ENCODE data around the gene NPHP1. TPM values are rescaled to one million over a fixed set of nuclear protein-coding genes. Genes with fewer than 3 reads are reported as not detected.

The NPHP1 gene
- total and polyA plus RNA-seq, 2 donors (not counting 3 experiments of a cell fraction or from before 2014, with no cell fraction given): 2.3 to 5.9 TPM

- H3K9me1 ChIP-seq (replicated peaks; ENCODE audit: control insufficient read depth, extremely low read depth, insufficient read depth, low read length): no peaks in the 10 kb centered on the region
- H3K4me3 ChIP-seq (replicated peaks in 1 of 3; ENCODE audit: insufficient read depth in 1 of 3, low read depth in 1 of 3, low read length in 3 of 3): no peak overlapping the region
- H3K27ac ChIP-seq (ENCODE audit: insufficient read depth, low read depth, low read length): no peak overlapping the region
- BruUV-seq (replicated peaks): no TSS peak
- intact Hi-C loops (cut with micrococcal nuclease) (no loop called here), dilution Hi-C loops (cut with MboI; ENCODE audit: extremely low pct_ligation_motif_present, low sequenced_read_pairs) (no loop called here)
- H3K27me3 ChIP-seq (ENCODE audit: control insufficient read depth in 2 of 2, insufficient read depth in 2 of 2, low read length in 2 of 2): no peaks in the 10 kb centered on the region
- ChIA-PET CTCF (interaction anchor here (1.4 kb wide), 1 partner anchor 11 kb away, joined by 10 read pairs; the partner anchor contains the start of gene MALL), POLR2A (no interaction called here)
- TF ChIP-seq CTCF (IDR thresholded peaks at IDR 0.05; ENCODE audit: extremely low read depth in 1 of 2, insufficient read depth in 1 of 2, low read depth in 1 of 2, low read length in 2 of 2): no peak
- no peak for TF ChIP-seq EZH2 (IDR thresholded peaks at IDR 0.05; ENCODE audit: borderline replicate concordance, low read depth, low read length, severe bottlenecking)
- no peak for TF ChIP-seq POLR2A (IDR thresholded peaks at IDR 0.05; ENCODE audit: low read depth, low read length)
- no peak for TF ChIP-seq FOS (IDR thresholded peaks at IDR 0.05; ENCODE audit: borderline replicate concordance, insufficient read depth, low read length)
- TF ChIP-seq POLR2AphosphoS5 (IDR thresholded peaks at IDR 0.05; ENCODE audit: insufficient read depth, low read depth, low read length): no peak
- no peak for TF ChIP-seq MAX (IDR thresholded peaks at IDR 0.05; ENCODE audit: insufficient read depth, insufficient read length)
- TF ChIP-seq MYC (IDR thresholded peaks at IDR 0.05; ENCODE audit: low read depth, low read length): no peak
- TF ChIP-seq GATA2 (IDR thresholded peaks at IDR 0.05; ENCODE audit: insufficient read depth, insufficient read length, low read depth, low read length): no peak
- no peak for TF ChIP-seq JUN (IDR thresholded peaks at IDR 0.05; ENCODE audit: borderline replicate concordance, insufficient read depth, insufficient read length, low read depth)
- no peak overlapping the region for H3K4me2 ChIP-seq (ENCODE audit: insufficient read depth, low read length)
- H4K20me1 ChIP-seq (replicated peaks; ENCODE audit: control insufficient read depth, extremely low read depth, insufficient read depth, low read length): no peaks in the 10 kb centered on the region
- FAIRE-seq (no peak), DNase-seq (ENCODE audit: low read depth, low spot score) (no peak)
- H3K4me1 ChIP-seq (ENCODE audit: control insufficient read depth, extremely low read depth, insufficient read depth, low read length): no peaks in the 10 kb centered on the region
- no peaks in the 10 kb centered on the region for H3K9me3 ChIP-seq (replicated peaks; ENCODE audit: control insufficient read depth, insufficient read depth, low read length)
- H3K79me2 ChIP-seq (ENCODE audit: control insufficient read depth, insufficient read depth, low read length): no peaks in the 10 kb centered on the region
- no peaks in the 10 kb centered on the region for H3K36me3 ChIP-seq (ENCODE audit: control insufficient read depth in 2 of 2, extremely low read depth in 1 of 2, insufficient read depth in 2 of 2, low read length in 2 of 2)
- no peak overlapping the region for H2AFZ ChIP-seq (ENCODE audit: low read depth, low read length)
- H3K9ac ChIP-seq (replicated peaks; ENCODE audit: extremely low read depth, insufficient read depth, low read length): no peak overlapping the region
These were observed 77.9 kb downstream of the NPHP1 start for GRCh38 chr2:110126906-110127305.
